Lung (tissue), 16 donors: ENCODE data around the gene MAP3K7CL. TPM values are rescaled to one million over a fixed set of nuclear protein-coding genes. Genes with fewer than 3 reads are reported as not detected.

ENCODE experiments used
- ATAC-seq: fragments of 200-7000 bp; cut with Tn5 transposase; one replicate; pipeline ENCODE4 v1.9.1; 2020; ENCODE audit warnings: moderate number of reproducible peaks; ENCODE audit not compliant: insufficient read depth, low FRiP score
- DNase-seq, 3 donors: peaks; one replicate each; pipeline ENCODE4 v3.0.0-alpha.2; 2013 to 2017
- H3K27ac ChIP-seq, 2 donors: one replicate each; pipeline ENCODE4 v1.5.1; 2013; ENCODE audit warnings: mild to moderate bottlenecking in 2 of 2, moderate library complexity in 2 of 2, control low read depth in 1 of 2, inconsistent platforms in 1 of 2, low read depth in 1 of 2, low read length in 1 of 2
- H3K27me3 ChIP-seq, 3 donors: one replicate each; pipeline ENCODE4 v1.5.1; 2013; ENCODE audit warnings: low read length in 2 of 3; ENCODE audit not compliant: control insufficient read depth in 3 of 3, insufficient read depth in 3 of 3
- H3K36me3 ChIP-seq, 4 donors: one replicate each; pipeline ENCODE4 v1.5.1; 2013; ENCODE audit warnings: low read length in 4 of 4, mild to moderate bottlenecking in 1 of 4, moderate library complexity in 1 of 4; ENCODE audit not compliant: control insufficient read depth in 4 of 4, insufficient read depth in 4 of 4
- H3K4me1 ChIP-seq, 5 donors: one replicate each; pipeline ENCODE4 v1.5.1; 2013; ENCODE audit warnings: low read length in 5 of 5, mild to moderate bottlenecking in 2 of 5, moderate library complexity in 1 of 5; ENCODE audit not compliant: control insufficient read depth in 5 of 5, insufficient read depth in 5 of 5
- H3K4me3 ChIP-seq: one replicate; pipeline ENCODE4 v1.5.1; 2013; ENCODE audit warnings: mild to moderate bottlenecking, control low read depth, moderate library complexity
- H3K9ac ChIP-seq, 2 donors: one replicate each; pipeline ENCODE4 v1.5.1; 2013; ENCODE audit warnings: low read length in 2 of 2, control low read depth in 1 of 2; ENCODE audit not compliant: insufficient read depth in 1 of 2
- H3K9me3 ChIP-seq, 4 donors: one replicate each; pipeline ENCODE4 v1.5.1; 2013; ENCODE audit warnings: low read length in 3 of 4, mild to moderate bottlenecking in 1 of 4, moderate library complexity in 1 of 4; ENCODE audit not compliant: control insufficient read depth in 4 of 4, insufficient read depth in 3 of 4
- WGBS, 2 donors: extraction: QIAGEN DNeasy Blood & Tissue Kit; methylation state at CpG; one replicate each; pipeline ENCODE4 v1.1.7; 2013; 5-methylcytosine and 5-hydroxymethylcytosine counted together
- long read RNA-seq, 5 donors: transcript quantifications; one replicate each; lab custom pipeline, GENCODE V29; 2026
- polyA plus RNA-seq, 2 donors: library from polyadenylated mRNA; stranded (reverse); fragments of 200-250 nt; gene quantifications; one replicate each; pipeline ENCODE4 v1.2.1, GENCODE V29; 2013
- total RNA-seq, 2 donors: library from RNA; depleted of rRNA in 1 of 2; stranded (reverse); fragments of >200 nt in 1 of 2; gene quantifications; one replicate each; pipeline ENCODE4 v1.2.1, GENCODE V29; 2014 to 2021
- TF ChIP-seq, protein P1 (sequence below): IDR thresholded peaks from 2 replicates; pipeline ENCODE4 v1.5.1; 2012; ENCODE audit warnings: mild to moderate bottlenecking; ENCODE audit errors: control extremely low read depth, extremely low read depth
- donor health status: control.
- donor health status: control.
- donor health status: Bipolar disorder and iron deficiency.
- donor health status: healthy.
- donor health status: DM: yes; HTN: yes; CAD: no.

The MAP3K7CL gene, protein sequence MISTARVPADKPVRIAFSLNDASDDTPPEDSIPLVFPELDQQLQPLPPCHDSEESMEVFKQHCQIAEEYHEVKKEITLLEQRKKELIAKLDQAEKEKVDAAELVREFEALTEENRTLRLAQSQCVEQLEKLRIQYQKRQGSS
- total RNA-seq (1 to 10 TPM; 7.8 to 8.7 TPM), polyA plus RNA-seq (10 to 100 TPM in 1 of 2 donors, 1 to 10 TPM in 1; 5.6 to 15.1 TPM)
- long read RNA-seq, donor 1, result 0 reads
- long read RNA-seq, donor 2, result 0 reads
- long read RNA-seq, donor 3, partial matches to known transcripts, result 0 of 1 reads
- long read RNA-seq, donor 3, other reads (novel, unspliced or antisense), result 0 of 1 reads
- long read RNA-seq, donor 4, result 0 reads
- long read RNA-seq, donor 5, result 0 reads

DNA sequence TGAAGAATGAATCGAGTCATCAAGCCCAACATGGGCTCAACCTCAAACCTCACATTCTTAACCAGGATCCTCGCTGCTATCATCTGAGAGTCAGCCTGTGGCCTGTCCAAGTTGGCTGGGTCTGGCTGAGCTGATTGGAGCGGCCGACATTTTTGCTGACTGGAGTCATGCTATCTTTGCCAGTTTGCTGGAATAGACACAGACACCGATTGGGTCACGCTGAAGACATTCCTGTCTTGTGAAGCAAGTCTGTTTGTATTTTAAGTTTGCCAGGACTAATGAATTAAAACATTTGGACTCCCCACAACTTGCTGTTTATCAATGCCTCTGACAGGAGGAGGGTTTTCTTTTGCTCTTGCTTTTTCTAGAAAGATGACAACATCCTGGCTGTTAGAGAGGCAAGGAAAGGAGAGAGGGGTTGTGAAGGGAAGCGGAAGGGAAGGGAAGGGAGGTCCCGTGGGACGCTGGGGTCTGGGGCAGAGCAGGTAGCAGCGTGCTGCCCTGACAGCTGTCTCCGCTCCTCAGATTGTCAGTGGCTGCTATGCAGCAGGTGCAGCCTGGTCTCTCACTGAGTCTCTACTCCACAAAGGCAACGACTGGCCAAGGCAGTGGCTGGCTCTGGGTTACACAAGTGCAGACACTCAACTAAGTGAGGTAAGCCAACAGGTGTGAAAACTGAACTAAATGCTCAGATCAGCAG lies at the start of gene MAP3K7CL:
TSS of gene MAP3K7CL (plus strand) at position 375 of the 700 bp plus-strand sequence. CDS start 2,701 bp downstream, outside the sequence.
- Histone ChIP-seq H3K9ac (no peak within 1 kb of the TSS), H3K4me1 (no peaks in the 10 kb centered on the region), H3K4me3 (no peak within 1 kb of the TSS), H3K27me3 (peaks cover 0 to 4% (median 0%) of the 10 kb centered on the region in 3 donors), H3K36me3 (no peaks in the 10 kb centered on the region), H3K27ac (peak within 1 kb of the TSS in 1 of 2 donors; percentile 57), H3K9me3 (peaks cover 0 to 2% (median 0%) of the 10 kb centered on the region in 4 donors)
- 78 to 90% methylated on average over 12 of the region's 12 CpGs for WGBS, 2 donors
- ATAC-seq (peak; percentile 79), DNase-seq (no peak)
- TF ChIP-seq, protein P1, sequence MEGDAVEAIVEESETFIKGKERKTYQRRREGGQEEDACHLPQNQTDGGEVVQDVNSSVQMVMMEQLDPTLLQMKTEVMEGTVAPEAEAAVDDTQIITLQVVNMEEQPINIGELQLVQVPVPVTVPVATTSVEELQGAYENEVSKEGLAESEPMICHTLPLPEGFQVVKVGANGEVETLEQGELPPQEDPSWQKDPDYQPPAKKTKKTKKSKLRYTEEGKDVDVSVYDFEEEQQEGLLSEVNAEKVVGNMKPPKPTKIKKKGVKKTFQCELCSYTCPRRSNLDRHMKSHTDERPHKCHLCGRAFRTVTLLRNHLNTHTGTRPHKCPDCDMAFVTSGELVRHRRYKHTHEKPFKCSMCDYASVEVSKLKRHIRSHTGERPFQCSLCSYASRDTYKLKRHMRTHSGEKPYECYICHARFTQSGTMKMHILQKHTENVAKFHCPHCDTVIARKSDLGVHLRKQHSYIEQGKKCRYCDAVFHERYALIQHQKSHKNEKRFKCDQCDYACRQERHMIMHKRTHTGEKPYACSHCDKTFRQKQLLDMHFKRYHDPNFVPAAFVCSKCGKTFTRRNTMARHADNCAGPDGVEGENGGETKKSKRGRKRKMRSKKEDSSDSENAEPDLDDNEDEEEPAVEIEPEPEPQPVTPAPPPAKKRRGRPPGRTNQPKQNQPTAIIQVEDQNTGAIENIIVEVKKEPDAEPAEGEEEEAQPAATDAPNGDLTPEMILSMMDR, result no peak

DNA sequence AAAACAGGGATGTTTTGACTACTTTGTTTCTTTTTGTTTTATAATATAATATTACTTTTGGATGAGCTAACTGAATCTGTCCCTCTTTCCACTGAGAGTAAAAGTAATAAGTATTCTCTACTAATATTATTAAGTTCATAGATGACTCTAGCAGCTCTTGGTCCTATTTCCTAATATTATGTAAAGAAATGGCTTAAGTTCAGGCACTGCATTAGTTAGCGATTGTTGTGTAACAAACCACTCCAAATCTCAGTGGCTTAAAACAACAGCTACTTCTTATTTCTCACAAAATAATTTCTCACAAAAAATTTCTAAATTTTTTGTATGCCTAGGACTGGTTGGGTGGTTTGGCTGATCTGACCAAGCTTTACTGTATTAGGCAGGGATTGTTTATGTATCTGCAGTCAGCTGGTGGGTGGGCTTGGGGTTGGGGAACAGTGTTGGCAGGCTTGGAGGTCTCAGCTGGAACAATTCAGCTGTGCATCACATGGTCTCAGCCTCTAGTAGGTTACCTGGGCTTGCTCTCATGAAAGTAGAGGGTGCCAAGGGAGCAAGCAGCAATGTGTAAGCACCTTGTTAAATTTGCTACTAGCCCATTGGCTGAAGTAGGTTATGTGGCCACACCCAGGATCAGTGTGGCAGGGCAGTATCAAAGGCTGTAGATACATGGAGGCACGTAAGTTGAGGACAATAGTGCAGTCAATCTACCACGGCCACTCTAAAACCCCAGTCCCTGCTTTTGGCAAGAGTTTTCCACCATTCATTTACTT lies 48.2 kb upstream of the MAP3K7CL start:
- ATAC-seq (no peak), DNase-seq (no peak)
- WGBS, 2 donors, result 71 to 78% methylated on average over 3 of the region's 3 CpGs
- Histone ChIP-seq H3K9ac (no peak overlapping the region), H3K9me3 (no peaks in the 10 kb centered on the region), H3K27me3 (no peaks in the 10 kb centered on the region), H3K4me3 (no peak overlapping the region), H3K36me3 (no peaks in the 10 kb centered on the region), H3K4me1 (peaks cover 0 to 8% (median 2%) of the 10 kb centered on the region in 5 donors), H3K27ac (no peak overlapping the region)
- TF ChIP-seq, protein P1, result no peak

DNA sequence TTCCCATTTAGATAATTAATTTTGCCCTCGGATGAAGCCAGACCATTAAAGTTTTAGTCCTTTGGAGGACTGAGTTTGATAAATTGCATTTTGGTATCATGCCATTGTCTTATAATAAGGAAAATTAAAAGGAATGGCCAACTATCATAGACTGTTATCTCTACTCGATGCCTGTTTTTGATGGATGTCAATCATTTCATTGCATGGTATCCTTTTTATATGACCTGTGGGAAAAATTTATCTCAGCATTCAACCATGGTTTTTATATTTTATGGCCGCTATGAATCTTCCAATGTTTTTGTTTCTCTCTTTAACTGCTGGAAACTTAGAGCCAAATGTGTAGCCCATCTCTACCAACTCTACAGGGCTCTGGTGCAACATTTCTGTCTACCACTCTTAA lies 47.1 kb upstream of the MAP3K7CL start:
- H3K36me3 ChIP-seq, result no peaks in the 10 kb centered on the region
- WGBS, 2 donors, result 92 to 95% methylated on average over 3 of the region's 3 CpGs

More for the DNA sequence above, 47.1 kb upstream of the MAP3K7CL start:
- TF ChIP-seq, protein P1, result no peak
- Histone ChIP-seq H3K27ac (no peak overlapping the region), H3K27me3 (no peaks in the 10 kb centered on the region), H3K9me3 (no peaks in the 10 kb centered on the region), H3K4me3 (no peak overlapping the region), H3K9ac (no peak overlapping the region), H3K4me1 (peaks cover 0 to 8% (median 2%) of the 10 kb centered on the region in 5 donors)
- DNase-seq, result no peak
- ATAC-seq, result no peak
